NCI-H187 (cell line): Measurements from ENCODE around the gene NPIPB9.
"Not testable (repeated sequence)": the region's sequence is repeated elsewhere in the genome, so short reads cannot be mapped to it uniquely, and the experiment has no call there.

Experiments used
- DNase-seq, 2 experiments: peaks; one replicate each; lab custom pipeline; 2025; lab: John Stamatoyannopoulos, UW

Gene NPIPB9

GRCh38 chr16:28751487-28751886 is at the start of gene NPIPB9:
Gene NPIPB9 (plus strand): TSS chr16:28751787.
- not testable (repeated sequence) for DNase-seq

GRCh38 chr16:28704246-28704645 is 47.3 kb upstream of the NPIPB9 start:
- not testable (repeated sequence) for DNase-seq

- not testable (repeated sequence) for DNase-seq
These were observed 40.1 kb upstream of the NPIPB9 start, which contains the start of gene EIF3C for GRCh38 chr16:28711220-28712083. Gene EIF3C (plus strand): TSS chr16:28711464. CDS start chr16:28711687, 223 bp downstream.

- not testable (repeated sequence) for DNase-seq
These were observed 28.5 kb upstream of the NPIPB9 start for GRCh38 chr16:28722852-28723650.

GRCh38 chr16:28731253-28731652 is 20.3 kb upstream of the NPIPB9 start:
- not testable (repeated sequence) for DNase-seq

- DNase-seq, result not testable (repeated sequence)
These were observed 19.0 kb upstream of the NPIPB9 start for GRCh38 chr16:28732455-28733124.

- DNase-seq, result not testable (repeated sequence)
These were observed 11.8 kb upstream of the NPIPB9 start for GRCh38 chr16:28739787-28740186.

- not testable (repeated sequence) for DNase-seq
These were observed 11.0 kb upstream of the NPIPB9 start for GRCh38 chr16:28740631-28741030.

- not testable (repeated sequence) for DNase-seq
These were observed 10.3 kb upstream of the NPIPB9 start for GRCh38 chr16:28741295-28741694.

GRCh38 chr16:28746618-28747350 is 4.8 kb upstream of the NPIPB9 start:
- not testable (repeated sequence) for DNase-seq

- DNase-seq, result not testable (repeated sequence)
These were observed 1.6 kb upstream of the NPIPB9 start for GRCh38 chr16:28749997-28750465.

- DNase-seq, result not testable (repeated sequence)
These were observed 1.0 kb upstream of the NPIPB9 start for GRCh38 chr16:28750469-28751067.

- not testable (repeated sequence) for DNase-seq
These were observed 30.1 kb downstream of the NPIPB9 start for GRCh38 chr16:28781697-28782096.

GRCh38 chr16:28782357-28782756 is 30.8 kb downstream of the NPIPB9 start:
- DNase-seq, result not testable (repeated sequence)

GRCh38 chr16:28802235-28803019 is 50.8 kb downstream of the NPIPB9 start:
- DNase-seq, result not testable (repeated sequence)

- DNase-seq, result not testable (repeated sequence)
These were observed 56.0 kb downstream of the NPIPB9 start for GRCh38 chr16:28807445-28808120.

- DNase-seq, result no peak
These were observed 68.4 kb downstream of the NPIPB9 start for GRCh38 chr16:28820016-28820415.

- DNase-seq, result not testable (repeated sequence)
These were observed 69.0 kb downstream of the NPIPB9 start for GRCh38 chr16:28820546-28820945.

GRCh38 chr16:28821874-28822519 is 70.4 kb downstream of the NPIPB9 start:
- no peak for DNase-seq
